Stimulated activated CD4-positive, alpha-beta T cell treated with anti-CD3 and anti-CD28 coated beads, Interleukin-1b, Interleukin-23, amount 100 ng/mL, for 4 hours (primary cell): ENCODE results near the gene SEC22A.
A peak's percentile ranks its signal among the peaks of the same experiment; 100 is the strongest.

Source experiments
- DNase-seq, 2 donors: peaks; one replicate each; pipeline ENCODE4 v3.0.0-alpha.2; 2020; ENCODE audit warnings: low read depth in 2 of 2

SEC22A gene

GRCh38 chr3:123201557-123202427, at the start of gene SEC22A:
Gene SEC22A (plus strand): TSS chr3:123201943. CDS start chr3:123209218, 7,275 bp downstream.
- peak; percentile 86 to 91 for DNase-seq

- no peak for DNase-seq
These were observed 49.1 kb upstream of the SEC22A start for GRCh38 chr3:123152687-123153086.

GRCh38 chr3:123153125-123154019, 48.4 kb upstream of the SEC22A start:
- DNase-seq: no peak

GRCh38 chr3:123154020-123154985, 47.4 kb upstream of the SEC22A start:
- no peak for DNase-seq

DNA sequence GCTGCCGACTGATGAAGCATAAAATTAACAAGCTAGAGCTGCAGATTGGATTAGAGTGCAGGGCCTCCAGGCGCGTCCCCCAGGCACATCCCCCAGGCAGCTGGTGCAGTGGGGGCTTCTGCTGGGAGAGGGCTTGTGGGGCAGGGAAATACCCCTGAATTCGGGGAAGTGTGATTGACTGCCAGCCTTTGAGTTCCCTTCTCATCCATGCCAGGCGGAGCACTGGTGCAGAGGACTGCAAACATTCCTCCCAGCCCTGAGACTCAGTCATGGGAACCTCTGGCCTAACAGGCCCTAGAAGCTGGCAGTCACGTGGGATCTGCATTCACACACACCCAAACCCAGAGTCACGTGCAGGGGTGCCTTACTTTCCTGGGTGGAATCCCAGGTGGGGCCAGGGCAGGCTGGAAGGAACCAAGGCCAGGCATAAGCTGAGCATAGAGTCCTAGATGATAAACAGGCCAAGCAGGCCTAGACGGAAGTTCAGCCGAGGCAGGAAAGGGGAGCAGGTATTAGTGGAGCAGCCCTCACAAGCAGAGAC, 46.2 kb upstream of the SEC22A start:
- DNase-seq: no peak

DNA sequence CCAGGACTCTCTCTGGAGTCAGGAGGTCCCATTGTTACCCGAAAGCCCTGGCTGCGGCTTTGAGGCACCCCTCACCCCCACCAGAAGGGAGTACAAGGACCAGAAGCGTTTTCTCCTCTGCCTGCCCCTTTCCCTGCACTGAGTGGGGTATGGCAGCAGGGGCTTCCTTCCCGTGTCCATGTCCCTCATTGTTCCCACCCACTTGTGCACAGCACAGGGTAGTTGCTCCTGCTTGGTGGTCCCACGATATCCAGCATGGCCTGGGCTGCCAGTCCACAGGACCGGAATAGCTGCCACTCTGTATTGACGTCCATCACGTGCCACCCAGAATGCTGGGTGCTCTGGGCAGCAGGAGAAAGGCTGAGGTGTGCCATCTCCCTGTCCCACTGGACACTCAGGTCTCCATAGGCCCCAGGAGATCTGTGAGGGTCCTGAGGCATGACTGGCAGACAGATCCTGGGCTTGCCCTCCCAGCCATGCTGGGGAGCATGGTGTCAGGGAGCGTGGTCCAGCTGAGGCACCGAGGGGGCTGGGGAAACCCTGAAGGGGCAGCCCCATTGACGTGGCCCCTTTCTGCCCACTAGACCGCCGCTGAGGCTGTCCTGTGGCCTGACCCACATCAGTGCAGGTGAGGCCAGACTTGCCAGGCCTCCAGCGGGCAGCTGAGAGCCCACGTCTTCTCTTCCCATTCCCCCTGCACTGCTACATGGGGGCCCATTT, 45.3 kb upstream of the SEC22A start:
- no peak for DNase-seq

- no peak for DNase-seq
These were observed 44.5 kb upstream of the SEC22A start for GRCh38 chr3:123157209-123157597.

- no peak for DNase-seq
These were observed 44.0 kb upstream of the SEC22A start for GRCh38 chr3:123157598-123158287.

- no peak for DNase-seq
These were observed 43.4 kb upstream of the SEC22A start for GRCh38 chr3:123158330-123158729.

- no peak for DNase-seq
These were observed 42.8 kb upstream of the SEC22A start for GRCh38 chr3:123158899-123159390.

DNA sequence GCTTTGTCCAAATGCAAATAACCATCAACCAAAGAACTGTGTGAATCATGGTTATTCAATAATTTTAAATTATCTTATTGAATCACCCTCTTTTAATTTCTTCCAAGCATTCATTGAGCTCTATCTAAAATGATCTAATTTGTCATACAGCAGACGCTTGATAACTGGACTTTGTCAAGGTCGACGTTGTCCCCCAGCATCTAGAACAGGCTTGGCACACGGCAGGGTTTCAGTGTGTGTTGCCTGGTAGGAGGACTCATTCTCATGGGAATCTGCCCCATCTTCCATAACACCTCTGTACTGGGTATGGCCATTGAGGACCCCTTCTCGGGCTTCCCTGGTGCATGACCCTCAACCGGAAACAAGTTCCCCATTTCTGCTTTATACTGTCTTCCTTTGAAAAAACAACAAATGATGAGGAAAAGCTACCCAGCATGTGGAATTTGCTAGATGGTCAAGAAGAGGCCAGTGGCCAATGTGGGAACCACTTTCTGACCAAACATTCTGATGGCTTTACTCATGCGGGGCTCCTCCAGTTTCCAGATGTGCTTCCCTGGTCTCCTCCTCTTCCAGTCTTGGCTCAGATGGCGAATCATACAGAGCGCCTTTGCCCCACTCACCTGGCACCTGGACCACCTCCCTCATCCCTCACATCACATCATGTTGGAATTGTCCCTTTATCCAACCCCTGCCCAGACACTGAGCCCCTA, 41.7 kb upstream of the SEC22A start:
- no peak for DNase-seq

DNA sequence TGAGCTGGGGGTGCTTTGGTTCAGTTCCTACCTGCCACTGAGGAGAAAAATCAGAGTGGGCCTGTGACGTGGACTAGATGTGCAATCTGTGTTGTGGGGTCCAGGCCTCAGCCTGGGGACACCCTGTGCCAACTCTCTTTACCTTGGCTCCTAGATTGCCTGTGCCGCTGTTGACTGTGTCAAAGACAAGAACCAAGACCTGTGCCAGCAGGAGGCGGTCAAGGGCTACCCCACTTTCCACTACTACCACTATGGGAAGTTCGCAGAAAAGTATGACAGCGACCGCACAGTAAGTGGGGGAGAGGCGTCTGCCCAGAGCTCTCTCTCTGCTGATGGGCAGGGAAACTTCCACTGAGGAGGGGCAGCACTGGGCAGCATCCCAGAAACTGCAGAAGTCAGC, 40.6 kb upstream of the SEC22A start:
- no peak for DNase-seq

DNA sequence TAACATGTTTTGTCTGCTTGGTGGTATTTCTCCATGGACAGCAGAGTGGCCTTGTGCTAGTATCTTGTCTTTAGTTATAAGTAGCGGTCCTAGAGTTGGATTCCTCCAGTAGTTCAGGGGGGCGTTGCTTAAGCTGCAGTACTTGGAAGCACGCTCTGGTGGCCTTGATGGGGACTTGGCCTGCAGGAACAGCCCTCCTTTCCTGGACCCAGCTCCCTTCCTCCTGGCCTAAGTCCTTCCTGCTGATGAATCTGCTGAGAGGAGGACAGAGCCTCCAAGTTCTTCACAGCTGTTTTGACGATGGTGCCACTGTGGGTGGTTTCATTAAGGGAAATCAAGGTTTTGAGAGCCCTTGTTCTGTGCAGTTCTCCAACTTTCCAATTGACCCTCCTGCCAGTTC, 38.6 kb upstream of the SEC22A start:
- DNase-seq: no peak

- no peak for DNase-seq
These were observed 36.6 kb upstream of the SEC22A start for GRCh38 chr3:123165163-123165562.

GRCh38 chr3:123167686-123168085, 34.1 kb upstream of the SEC22A start:
- DNase-seq: no peak

DNA sequence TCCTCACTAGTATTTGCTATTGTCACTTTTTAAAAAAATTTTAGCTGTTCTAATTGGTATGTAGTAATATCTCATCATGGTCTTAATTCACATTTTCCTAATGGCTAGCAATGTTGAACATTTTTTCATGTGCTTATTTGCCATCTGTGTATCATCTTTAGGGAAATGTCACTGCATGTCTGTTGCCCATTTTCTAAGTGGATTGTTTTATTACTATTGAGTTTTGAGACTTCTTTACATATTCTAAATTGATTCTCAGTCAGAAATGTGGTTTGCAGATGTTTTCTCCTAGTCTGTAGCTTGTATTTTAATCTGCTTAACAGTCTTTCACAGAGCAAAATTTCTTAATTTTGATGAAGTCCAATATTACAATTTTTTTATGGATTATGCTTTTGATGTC, 33.6 kb upstream of the SEC22A start:
- no peak for DNase-seq

DNA sequence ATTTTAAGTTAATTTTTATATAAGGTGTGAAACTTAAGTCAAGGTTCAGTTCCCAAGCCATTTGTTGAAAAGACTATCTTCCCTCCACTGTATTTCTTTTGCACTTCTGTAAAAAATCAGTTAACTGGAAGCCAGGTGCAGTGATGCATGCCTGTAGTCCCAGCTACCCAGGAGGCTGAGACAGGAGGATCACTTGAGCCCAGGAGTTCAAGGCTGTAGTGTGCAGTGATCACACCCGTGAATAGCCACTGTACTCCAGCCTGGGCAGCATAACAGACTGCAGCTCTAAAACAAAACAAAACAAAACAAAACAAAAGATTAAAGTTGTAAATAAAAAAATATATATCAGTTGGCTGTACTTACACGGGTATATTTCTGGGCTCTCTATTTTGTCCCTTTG, 33.1 kb upstream of the SEC22A start:
- no peak for DNase-seq

DNA sequence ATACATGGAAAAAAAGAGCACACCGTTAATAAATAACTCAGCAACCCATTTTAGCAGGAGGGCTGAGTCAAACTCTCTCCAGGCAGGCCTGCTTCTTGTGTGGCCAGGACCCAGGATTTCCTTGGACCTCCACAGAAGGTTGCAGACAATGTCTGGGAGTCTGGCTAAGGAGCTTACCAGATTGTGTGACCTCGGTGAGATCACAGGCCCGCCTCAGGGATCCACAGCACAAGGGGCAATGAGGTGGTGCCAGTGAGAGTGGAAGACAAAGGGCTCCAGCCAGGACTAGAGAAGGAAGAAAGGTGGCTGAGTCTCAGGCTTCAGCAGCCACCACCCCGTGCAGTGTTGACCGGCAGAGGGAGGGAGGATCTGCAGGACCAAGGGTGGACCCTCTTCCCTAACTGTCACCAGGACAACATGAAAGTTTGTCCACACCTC, 32.2 kb upstream of the SEC22A start:
- no peak for DNase-seq

GRCh38 chr3:123169930-123170329, 31.8 kb upstream of the SEC22A start:
- no peak for DNase-seq
